ENCODE results near the gene ADCY3. TPM values are rescaled to one million over a fixed set of nuclear protein-coding genes. Genes with fewer than 3 reads are reported as not detected.

ADCY3 gene
- total RNA-seq, 4 donors from 2014 or later: 3.9 to 16.6 (median 12.3) TPM

DNA sequence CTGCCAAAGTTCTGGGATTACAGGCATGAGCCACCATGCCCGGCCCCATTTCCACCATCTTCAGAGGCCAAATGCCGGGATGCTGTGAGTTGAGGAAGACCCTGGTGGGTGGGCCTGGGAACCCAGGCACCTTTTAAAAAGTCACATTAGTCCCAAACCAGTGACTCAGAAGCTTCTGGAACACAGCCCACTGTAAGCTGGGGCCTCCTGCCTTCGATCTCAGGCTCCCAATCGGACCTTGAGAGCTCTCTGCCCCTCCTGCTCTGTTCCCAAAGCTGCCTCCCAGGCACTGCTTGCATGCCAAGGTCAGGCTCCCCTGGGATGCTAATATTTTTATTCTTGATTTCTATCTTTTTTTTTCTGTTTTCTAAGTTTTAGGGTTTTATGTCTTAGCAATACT, 4.2 kb downstream of the ADCY3 start:
- intact Hi-C loops (cut with DNase I; ENCODE audit: low total_unique reads) (no loop called here), in situ Hi-C loops (cut with MboI; ENCODE audit: low sequenced_read_pairs in 4 of 4) (no loop called here)
- H3K9me3 ChIP-seq: no peaks in the 10 kb centered on the region
- H3K36me3 ChIP-seq: no peaks in the 10 kb centered on the region
- TF ChIP-seq CTCF (IDR thresholded peaks at IDR 0.05 in 4 of 5, conservative IDR thresholded peaks at IDR 0.05 in 1 of 5) (no peak), POLR2A (IDR thresholded peaks at IDR 0.05) (no peak)
- no peak for DNase-seq
- H3K27me3 ChIP-seq: no peaks in the 10 kb centered on the region
- peak overlapping the region in 1 of 4 donors; percentile 60 for H3K4me3 ChIP-seq
- no peaks in the 10 kb centered on the region for H3K4me1 ChIP-seq
- no peak for ATAC-seq
- H3K27ac ChIP-seq: peak overlapping the region in 2 of 4 donors; percentile 48 to 63

DNA sequence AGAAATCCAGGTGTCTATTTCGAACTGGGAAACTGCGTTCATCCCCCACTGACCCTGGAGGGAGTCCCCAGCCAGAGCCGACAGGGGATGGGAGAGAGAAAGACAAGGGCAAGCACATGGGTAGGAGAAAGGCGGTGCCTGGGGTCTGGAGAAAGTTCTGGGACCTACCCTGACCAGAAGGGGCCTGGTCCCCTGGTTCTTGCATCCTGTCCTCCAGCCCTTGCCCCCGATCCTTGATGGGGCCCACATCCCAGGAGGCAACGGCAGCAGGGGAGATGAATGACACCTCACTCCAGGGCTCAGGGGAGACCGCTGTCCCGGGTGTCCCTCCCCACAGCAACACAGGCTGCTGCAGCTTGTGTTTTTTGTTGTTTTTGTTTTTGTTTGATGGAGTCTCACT, 4.9 kb downstream of the ADCY3 start:
- peak overlapping the region in 1 of 4 donors; percentile 60 for H3K4me3 ChIP-seq
- in situ Hi-C loops (cut with MboI; ENCODE audit: low sequenced_read_pairs in 4 of 4) (no loop called here), intact Hi-C loops (cut with DNase I; ENCODE audit: low total_unique reads) (no loop called here)
- H3K27ac ChIP-seq: peak overlapping the region in 2 of 4 donors; percentile 48 to 63
- no peaks in the 10 kb centered on the region for H3K27me3 ChIP-seq
- H3K36me3 ChIP-seq: no peaks in the 10 kb centered on the region
- ATAC-seq (no peak), DNase-seq (no peak)
- no peak for TF ChIP-seq POLR2A (IDR thresholded peaks at IDR 0.05)
- no peak for TF ChIP-seq CTCF (IDR thresholded peaks at IDR 0.05 in 4 of 5, conservative IDR thresholded peaks at IDR 0.05 in 1 of 5)
- no peaks in the 10 kb centered on the region for H3K4me1 ChIP-seq
- H3K9me3 ChIP-seq: no peaks in the 10 kb centered on the region

DNA sequence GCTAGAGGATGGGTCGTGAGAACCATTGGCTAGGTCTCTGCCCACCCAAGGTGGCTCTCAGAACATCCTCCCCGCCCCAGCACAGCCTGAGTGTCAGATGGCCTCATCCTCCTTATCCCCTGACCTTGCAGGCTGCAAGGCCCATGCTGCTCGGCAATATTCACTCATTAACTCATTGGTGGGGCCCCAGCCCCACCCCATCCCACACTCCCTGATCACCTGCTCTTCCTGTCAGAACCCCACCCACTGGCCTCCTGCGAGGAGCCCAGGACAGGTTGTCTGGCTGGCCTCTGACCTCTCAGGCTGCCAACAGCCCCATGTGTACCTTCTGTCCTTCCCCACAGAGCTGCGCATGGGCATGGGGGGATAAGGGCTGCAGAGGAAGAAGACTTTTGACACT, 5.3 kb downstream of the ADCY3 start:
- H3K27ac ChIP-seq: peak overlapping the region in 1 of 4 donors; percentile 63
- no peaks in the 10 kb centered on the region for H3K9me3 ChIP-seq
- no peaks in the 10 kb centered on the region for H3K4me1 ChIP-seq
- ATAC-seq (no peak), DNase-seq (no peak)
- no peaks in the 10 kb centered on the region for H3K36me3 ChIP-seq
- no peak overlapping the region for H3K4me3 ChIP-seq
- TF ChIP-seq POLR2A (IDR thresholded peaks at IDR 0.05) (no peak), CTCF (IDR thresholded peaks at IDR 0.05 in 4 of 5, conservative IDR thresholded peaks at IDR 0.05 in 1 of 5) (no peak)
- H3K27me3 ChIP-seq: no peaks in the 10 kb centered on the region
- intact Hi-C loops (cut with DNase I; ENCODE audit: low total_unique reads): no loop called here
- in situ Hi-C loops (cut with MboI; ENCODE audit: low sequenced_read_pairs in 4 of 4): no loop called here

- in situ Hi-C loops (cut with MboI; ENCODE audit: low sequenced_read_pairs in 4 of 4): no loop called here
- H3K27ac ChIP-seq: peak overlapping the region in 1 of 4 donors; percentile 63
- TF ChIP-seq CTCF (IDR thresholded peaks at IDR 0.05 in 4 of 5, conservative IDR thresholded peaks at IDR 0.05 in 1 of 5): no peak
- TF ChIP-seq POLR2A (IDR thresholded peaks at IDR 0.05): no peak
Measured at GRCh38 chr2:24913911-24914310, 6.1 kb downstream of the ADCY3 start.

GRCh38 chr2:24912986-24913385, 7.1 kb downstream of the ADCY3 start:
- in situ Hi-C loops (cut with MboI; ENCODE audit: low sequenced_read_pairs in 4 of 4): no loop called here
- DNase-seq (no peak), ATAC-seq (no peak)
- Histone ChIP-seq H3K9me3 (no peaks in the 10 kb centered on the region), H3K27me3 (no peaks in the 10 kb centered on the region), H3K4me3 (no peak overlapping the region), H3K27ac (no peak overlapping the region), H3K36me3 (no peaks in the 10 kb centered on the region), H3K4me1 (no peaks in the 10 kb centered on the region)
- no peak for TF ChIP-seq CTCF (IDR thresholded peaks at IDR 0.05 in 4 of 5, conservative IDR thresholded peaks at IDR 0.05 in 1 of 5)
- intact Hi-C loops (cut with DNase I; ENCODE audit: low total_unique reads): no loop called here

More at GRCh38 chr2:24913911-24914310, 6.1 kb downstream of the ADCY3 start:
- H3K36me3 ChIP-seq: no peaks in the 10 kb centered on the region
- no peaks in the 10 kb centered on the region for H3K4me1 ChIP-seq
- ATAC-seq: no peak
- intact Hi-C loops (cut with DNase I; ENCODE audit: low total_unique reads): no loop called here
- H3K4me3 ChIP-seq: no peak overlapping the region
- no peaks in the 10 kb centered on the region for H3K9me3 ChIP-seq
- no peak for DNase-seq
- H3K27me3 ChIP-seq: no peaks in the 10 kb centered on the region
